Stimulated activated CD8-positive, alpha-beta memory T cell treated with anti-CD3 and anti-CD28 coated beads, Interleukin-2, amount 100 ng/mL, for 48 hours (primary cell): ENCODE data around the gene STX4.

Experiments used
- DNase-seq, 2 donors: peaks; one replicate each; pipeline ENCODE4 v3.0.0-alpha.2; 2020; ENCODE audit warnings: low read depth in 2 of 2

Gene STX4

GRCh38 chr16:31083556-31083955, 50.2 kb downstream of the STX4 start:
- no peak for DNase-seq

- no peak for DNase-seq
These were observed 50.6 kb downstream of the STX4 start for GRCh38 chr16:31083981-31084380.

GRCh38 chr16:31084584-31085302, 51.4 kb downstream of the STX4 start:
- DNase-seq: no peak

GRCh38 chr16:31085411-31085810, 52.1 kb downstream of the STX4 start:
- no peak for DNase-seq

- no peak for DNase-seq
These were observed 52.7 kb downstream of the STX4 start for GRCh38 chr16:31085873-31086628.

- no peak for DNase-seq
These were observed 53.2 kb downstream of the STX4 start for GRCh38 chr16:31086629-31086906.

GRCh38 chr16:31087481-31087880, 54.1 kb downstream of the STX4 start:
- DNase-seq: no peak

- no peak for DNase-seq
These were observed 54.6 kb downstream of the STX4 start for GRCh38 chr16:31087971-31088370.

- no peak for DNase-seq
These were observed 55.3 kb downstream of the STX4 start, which contains the start of gene PRSS53 for GRCh38 chr16:31088459-31089183. TSS of gene PRSS53 (minus strand) at chr16:31088943. CDS start at chr16:31088809, 134 bp downstream.

GRCh38 chr16:31089199-31089598, 55.8 kb downstream of the STX4 start:
- DNase-seq: no peak
